Stimulated activated naive CD8-positive, alpha-beta T cell treated with anti-CD3 and anti-CD28 coated beads, Interleukin-15, Interleukin-2, amounts not matched to agents 100 U/mL and 50 U/mL, for 24 hours (primary cell): ENCODE measurements around the gene TNFRSF11A.
A peak's percentile ranks its signal among the peaks of the same experiment; 100 is the strongest.

Source experiments
- ATAC-seq: fragments of 150-1000 bp; cut with Tn5 transposase; one replicate; pipeline ENCODE4 v1.10.0; 2021
- DNase-seq: peaks from one replicate; pipeline ENCODE4 v3.0.0; 2021

The TNFRSF11A gene

DNA sequence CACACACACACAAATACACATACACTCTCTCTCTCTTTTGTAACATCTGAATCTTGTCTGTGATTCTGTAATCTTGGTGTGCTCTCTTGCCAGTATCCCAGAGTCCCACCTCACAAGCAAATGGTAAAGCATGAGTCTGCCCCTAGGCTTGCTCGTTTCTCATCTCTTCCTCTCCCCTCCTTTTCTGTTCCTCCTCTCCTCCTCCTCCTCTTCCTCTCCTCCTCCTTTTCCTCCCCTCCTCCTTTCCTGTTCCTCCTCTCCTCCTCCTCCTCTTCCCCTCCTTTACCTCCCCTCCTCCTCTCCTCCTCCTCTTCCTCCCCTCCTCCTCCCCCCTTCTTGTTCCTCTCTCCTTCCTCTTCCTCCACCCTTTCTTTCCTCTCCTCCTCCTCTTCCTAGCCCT, 59.0 kb downstream of the TNFRSF11A start:
- ATAC-seq (no peak), DNase-seq (no peak)

- no peak for DNase-seq
- ATAC-seq, result no peak
Measured at GRCh38 chr18:62384610-62385097, 59.5 kb downstream of the TNFRSF11A start.

DNA sequence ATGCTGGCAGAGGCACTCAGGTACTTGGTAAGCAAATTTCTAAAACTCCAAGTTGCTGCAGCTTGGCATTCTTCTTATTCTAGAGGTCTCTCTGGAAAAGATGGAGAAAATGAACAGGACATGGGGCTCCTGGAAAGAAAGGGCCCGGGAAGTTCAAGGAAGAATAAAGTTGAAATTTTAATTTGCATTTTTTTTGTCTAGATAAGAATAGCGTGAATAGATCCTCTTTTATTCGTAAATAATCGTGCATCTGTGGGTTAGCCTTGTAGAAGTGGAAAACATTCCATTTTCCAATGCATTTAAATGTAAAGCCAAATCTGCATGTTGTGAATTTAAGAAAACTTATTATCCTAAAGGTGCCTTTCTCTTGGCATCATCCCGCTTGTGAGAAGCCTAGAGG, 61.0 kb downstream of the TNFRSF11A start:
- no peak for DNase-seq
- no peak for ATAC-seq

DNA sequence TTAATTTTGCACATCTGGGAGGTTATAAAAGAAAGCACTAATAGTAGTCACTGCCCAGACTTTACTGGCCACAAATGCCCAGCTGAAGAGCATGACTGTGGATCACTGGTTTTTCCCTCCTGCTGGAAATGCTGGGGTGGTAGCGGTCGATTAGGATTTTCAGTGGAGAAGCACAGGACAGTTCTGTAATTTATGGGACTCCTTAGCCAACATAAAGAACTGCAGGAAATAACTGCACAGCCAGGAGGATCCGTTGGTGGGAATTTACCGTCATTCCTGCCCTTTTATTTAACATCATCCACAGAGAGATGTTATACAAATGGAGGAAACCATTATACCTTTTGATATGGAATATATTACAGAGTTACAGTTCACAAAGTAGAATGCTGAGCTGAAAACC, 61.5 kb downstream of the TNFRSF11A start:
- ATAC-seq (no peak), DNase-seq (no peak)

DNA sequence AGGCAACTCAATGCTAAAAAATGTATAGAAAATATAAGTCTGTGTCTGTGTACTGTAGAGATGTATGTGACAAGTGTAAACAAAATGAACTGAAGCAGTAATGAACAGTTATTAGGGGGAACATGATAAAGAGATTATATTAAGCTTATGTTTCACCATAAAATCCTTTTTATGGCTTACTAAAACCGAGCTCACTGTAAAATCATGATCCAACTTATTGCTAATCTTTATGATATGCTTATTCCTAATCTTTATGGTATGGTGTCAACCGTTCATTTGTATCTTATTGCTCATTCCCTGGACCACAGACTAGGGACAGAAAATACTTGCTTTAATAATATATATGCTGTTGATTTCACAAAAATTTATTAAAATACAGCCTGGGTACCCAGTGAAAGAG, 62.1 kb downstream of the TNFRSF11A start:
- DNase-seq (no peak), ATAC-seq (no peak)

DNA sequence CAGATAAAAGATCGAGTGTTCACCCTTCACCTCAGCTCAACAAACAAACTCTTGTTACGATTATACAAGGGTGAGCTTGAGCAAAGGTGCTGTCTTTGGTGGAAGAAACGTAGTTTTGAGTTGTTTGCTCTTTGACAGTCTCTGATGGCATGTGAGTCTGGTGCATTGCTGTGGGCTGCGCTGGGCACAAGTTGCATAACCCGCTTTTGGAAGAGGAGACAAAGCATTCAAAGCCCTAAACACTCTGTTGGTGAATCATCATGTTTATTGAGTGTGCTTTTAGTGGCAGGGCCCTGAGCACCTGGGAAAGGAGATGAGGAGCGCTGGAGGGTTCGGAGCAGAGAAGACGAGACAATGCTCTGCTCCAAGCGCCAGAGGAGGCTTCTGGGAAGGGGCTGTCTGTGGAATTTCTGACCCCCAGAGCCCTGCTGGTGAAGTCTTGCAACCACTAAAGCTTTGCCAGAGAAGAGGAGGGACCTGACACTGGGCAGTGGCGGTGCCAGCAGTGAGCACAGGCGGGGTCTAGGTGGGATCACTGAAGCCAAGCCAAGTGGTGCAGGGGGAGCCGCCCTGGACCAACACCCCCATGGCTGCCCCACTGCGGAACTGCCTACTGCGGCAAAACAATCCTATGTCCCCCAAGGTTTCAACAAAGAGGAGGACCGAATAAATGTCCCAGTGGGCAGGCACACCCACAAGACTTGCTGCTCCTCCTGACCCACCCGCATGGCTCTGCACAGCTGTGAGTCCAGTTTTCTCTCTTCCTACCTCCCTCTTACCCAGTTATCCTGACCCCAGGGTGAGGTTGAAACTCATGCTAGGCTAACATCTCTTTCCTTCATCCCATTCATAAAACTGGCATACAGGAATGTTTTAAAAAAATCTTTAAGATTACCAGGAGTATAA, 64.0 kb downstream of the TNFRSF11A start:
- ATAC-seq (no peak), DNase-seq (no peak)

- no peak for DNase-seq
- ATAC-seq, result no peak
Measured at GRCh38 chr18:62389761-62390481, 64.8 kb downstream of the TNFRSF11A start.

GRCh38 chr18:62394006-62394763, 69.1 kb downstream of the TNFRSF11A start:
- DNase-seq (no peak), ATAC-seq (no peak)

DNA sequence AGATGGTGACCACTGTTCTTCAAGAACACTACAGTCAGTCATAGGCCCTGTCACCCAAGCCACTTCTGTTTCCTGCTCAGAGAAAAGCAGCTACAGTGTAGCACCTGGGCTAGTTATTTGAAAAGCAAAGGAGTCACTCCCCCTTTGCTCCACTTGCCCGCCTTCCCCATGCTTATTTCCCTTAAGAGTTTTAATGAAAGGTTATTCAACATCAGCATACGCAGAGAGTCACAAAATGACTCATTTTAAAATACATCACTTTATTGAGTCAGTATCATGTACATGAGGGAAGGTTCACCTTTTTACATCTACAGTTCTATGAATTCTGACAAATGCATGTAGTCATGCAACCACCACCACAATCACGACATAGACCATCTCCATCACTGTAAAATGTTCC, 71.3 kb downstream of the TNFRSF11A start:
- peak; percentile 84 for ATAC-seq
- DNase-seq, result no peak

- ATAC-seq (no peak), DNase-seq (no peak)
Measured at GRCh38 chr18:62396967-62397366, 71.9 kb downstream of the TNFRSF11A start.

DNA sequence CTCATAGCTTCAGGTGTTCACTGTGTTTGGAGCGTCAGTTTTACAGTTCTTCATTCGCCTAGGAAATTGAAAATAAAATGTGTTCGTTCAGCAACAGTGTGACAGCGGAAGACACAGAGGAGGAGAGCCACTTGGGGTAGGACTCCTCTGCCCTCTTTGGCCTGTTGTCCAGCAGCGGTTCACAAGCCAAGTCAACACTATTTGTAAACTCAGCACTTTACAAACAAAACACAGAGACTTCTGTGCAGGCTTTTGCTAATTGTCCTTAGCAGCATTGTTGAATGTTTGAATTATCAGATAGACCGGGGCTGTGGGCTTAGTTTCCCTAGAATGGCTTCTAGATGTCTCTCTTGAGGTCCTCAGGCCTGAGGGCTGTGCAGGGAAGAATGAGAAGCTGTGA, 73.2 kb downstream of the TNFRSF11A start:
- DNase-seq (no peak), ATAC-seq (no peak)

- no peak for ATAC-seq
- DNase-seq, result no peak
Measured at GRCh38 chr18:62399276-62399675, 74.2 kb downstream of the TNFRSF11A start.

DNA sequence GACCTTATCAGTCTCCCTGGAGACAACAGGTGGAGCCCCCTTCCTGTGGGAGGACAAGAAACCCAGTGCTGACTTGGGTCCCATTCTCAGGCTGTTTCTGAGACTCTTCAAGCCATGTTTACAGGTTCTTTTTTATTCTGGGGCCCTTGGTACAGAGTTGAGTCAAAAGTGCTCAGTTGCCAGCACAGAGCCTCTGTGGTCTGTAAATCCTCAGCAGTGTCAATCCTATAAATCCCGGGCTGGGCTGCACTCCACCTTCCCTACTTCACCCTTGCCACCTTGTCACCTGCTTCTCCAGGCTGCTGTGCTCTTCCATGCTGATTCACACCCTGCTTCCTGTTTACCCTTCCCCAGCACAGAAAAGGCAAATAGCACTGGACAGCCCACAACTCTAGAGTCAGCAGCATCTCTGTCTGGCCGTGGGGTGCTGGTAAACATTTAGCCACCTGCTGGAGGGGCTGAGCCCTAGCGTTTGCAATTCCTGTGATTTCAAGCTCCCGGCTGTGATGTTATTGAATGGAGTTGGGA, 74.7 kb downstream of the TNFRSF11A start:
- DNase-seq (no peak), ATAC-seq (no peak)

GRCh38 chr18:62400916-62401315, 75.8 kb downstream of the TNFRSF11A start:
- no peak for ATAC-seq
- no peak for DNase-seq

DNA sequence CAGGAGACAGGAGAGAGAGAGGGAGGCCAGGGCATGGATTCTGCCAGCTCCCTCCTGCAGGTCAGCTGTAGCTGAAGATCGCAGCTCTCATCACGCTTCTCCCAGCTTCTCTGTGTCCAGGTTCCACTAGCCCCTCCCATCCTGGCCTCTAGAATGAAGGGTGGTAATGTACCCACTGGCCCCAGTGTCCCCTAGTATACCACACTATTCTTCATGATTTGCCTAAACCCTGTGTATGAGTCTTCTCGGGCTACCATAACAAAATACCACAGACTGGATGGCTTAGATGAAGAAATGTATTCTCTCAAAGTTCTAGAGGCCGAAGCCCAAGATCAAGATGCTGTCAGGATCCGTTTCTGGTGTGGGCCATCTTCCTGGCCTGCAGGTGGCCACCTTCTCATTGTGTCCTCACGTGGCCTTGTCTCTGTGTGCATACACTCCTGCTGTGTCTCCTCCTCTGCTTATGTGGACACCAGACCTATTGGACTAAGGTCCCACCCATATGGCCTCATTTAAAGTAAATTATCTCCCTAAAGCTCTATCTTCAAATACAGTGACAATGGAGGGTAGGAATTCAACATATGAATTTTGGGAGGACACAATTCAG, 77.3 kb downstream of the TNFRSF11A start:
- no peak for ATAC-seq

GRCh38 chr18:62403120-62403519, 78.0 kb downstream of the TNFRSF11A start:
- ATAC-seq, result no peak
- DNase-seq, result no peak

More for the DNA sequence above, 77.3 kb downstream of the TNFRSF11A start:
- DNase-seq, result no peak

DNA sequence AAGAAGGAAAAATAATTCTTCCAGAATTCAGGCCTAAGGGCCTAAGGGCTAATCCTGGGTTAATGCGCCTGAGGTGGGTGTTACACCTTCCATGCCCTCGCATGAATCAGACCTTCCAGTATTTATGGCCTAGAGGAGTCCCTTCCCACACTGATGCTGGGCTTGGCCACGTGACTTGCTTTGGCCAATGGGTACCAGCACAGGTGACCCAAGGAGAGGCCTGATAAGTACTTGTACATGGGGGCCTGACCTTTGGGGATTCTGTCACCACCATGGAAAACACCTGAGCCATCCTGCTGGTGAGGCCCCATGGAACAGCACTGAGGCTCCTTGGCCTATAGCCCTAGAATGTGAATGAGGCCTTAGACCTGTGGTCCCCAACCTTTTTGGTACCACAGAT, 79.8 kb downstream of the TNFRSF11A start:
- no peak for DNase-seq
- peak; percentile 55 for ATAC-seq

GRCh38 chr18:62407660-62408059, 82.5 kb downstream of the TNFRSF11A start:
- no peak for DNase-seq
- no peak for ATAC-seq

- no peak for ATAC-seq
- DNase-seq, result no peak
Measured at GRCh38 chr18:62409821-62410220, 84.7 kb downstream of the TNFRSF11A start.

GRCh38 chr18:62412231-62412979, 87.3 kb downstream of the TNFRSF11A start:
- DNase-seq (no peak), ATAC-seq (no peak)

- DNase-seq (no peak), ATAC-seq (no peak)
Measured at GRCh38 chr18:62413206-62413605, 88.1 kb downstream of the TNFRSF11A start.
